GM12865 (cell line): ENCODE data around the gene ITGB7.

Experiments
- DNase-seq: peaks from one replicate; pipeline ENCODE4 v3.0.0; 2010; ENCODE audit warnings: low read depth
- H3K4me3 ChIP-seq: 2 replicates; pipeline ENCODE4 v1.5.1; 2011; ENCODE audit warnings: mild to moderate bottlenecking, low read depth, low read length, control low read depth
- TF ChIP-seq, protein P1 (sequence below): IDR thresholded peaks from 2 replicates; pipeline ENCODE4 v1.5.1; 2011; ENCODE audit warnings: low read length, control low read depth, low read depth, inconsistent platforms; ENCODE audit not compliant: insufficient read depth; ENCODE audit errors: missing control alignments

ITGB7 gene

DNA sequence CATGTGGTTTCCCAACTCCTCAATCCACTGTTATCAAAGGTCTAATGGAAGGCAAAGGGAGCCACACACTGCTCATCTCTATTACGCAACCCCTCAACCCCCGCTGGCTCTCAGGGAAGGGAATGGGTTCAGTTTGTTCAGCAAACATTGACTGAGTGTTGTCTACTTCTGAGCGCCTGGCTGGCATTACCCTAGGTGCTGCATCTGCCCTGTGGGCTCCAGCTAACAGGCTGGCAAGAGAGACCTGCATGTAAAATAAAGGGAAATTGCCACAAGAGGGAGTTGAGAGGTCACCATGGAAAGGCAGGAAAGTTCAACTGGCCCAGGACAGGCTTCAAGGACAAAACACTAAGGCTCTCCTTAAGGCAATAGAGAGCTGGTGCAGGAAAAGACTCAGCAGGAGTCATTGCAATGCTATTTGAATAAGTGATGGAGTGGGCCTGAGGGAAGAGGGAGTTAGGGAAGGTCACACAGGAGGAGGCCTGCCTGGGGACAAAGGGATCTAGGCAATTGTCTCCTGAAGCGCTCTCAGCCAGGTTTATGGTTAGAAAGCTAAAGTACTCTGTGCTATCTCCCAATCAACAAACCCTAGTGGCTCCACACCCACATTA is 32.1 kb downstream of the ITGB7 start:
- no peak for DNase-seq
- TF ChIP-seq, protein P1, sequence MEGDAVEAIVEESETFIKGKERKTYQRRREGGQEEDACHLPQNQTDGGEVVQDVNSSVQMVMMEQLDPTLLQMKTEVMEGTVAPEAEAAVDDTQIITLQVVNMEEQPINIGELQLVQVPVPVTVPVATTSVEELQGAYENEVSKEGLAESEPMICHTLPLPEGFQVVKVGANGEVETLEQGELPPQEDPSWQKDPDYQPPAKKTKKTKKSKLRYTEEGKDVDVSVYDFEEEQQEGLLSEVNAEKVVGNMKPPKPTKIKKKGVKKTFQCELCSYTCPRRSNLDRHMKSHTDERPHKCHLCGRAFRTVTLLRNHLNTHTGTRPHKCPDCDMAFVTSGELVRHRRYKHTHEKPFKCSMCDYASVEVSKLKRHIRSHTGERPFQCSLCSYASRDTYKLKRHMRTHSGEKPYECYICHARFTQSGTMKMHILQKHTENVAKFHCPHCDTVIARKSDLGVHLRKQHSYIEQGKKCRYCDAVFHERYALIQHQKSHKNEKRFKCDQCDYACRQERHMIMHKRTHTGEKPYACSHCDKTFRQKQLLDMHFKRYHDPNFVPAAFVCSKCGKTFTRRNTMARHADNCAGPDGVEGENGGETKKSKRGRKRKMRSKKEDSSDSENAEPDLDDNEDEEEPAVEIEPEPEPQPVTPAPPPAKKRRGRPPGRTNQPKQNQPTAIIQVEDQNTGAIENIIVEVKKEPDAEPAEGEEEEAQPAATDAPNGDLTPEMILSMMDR: peak; percentile 12
- H3K4me3 ChIP-seq: no peak overlapping the region

GRCh38 chr12:53173085-53173715 is 33.9 kb downstream of the ITGB7 start:
- DNase-seq: no peak
- H3K4me3 ChIP-seq: no peak overlapping the region
- TF ChIP-seq, protein P1: no peak

DNA sequence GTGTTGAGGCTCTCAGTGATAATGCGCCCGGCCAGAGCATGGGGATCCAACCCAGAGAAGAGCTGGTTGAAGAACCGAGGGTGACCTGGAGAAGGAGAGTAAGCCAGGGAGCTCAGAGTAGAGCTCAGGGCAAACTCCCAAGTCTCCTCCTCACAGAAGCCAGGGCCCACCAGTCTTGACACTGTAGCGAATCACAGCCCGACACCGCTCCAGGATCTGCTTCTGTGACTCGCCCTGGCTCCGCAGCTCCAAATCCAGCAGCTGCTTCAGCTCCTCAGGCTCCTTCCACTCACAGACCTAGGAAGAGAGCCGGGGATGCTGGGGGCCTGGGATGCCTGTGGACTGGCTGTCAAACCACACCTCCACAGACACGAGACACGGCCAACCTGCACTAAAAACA is 34.7 kb downstream of the ITGB7 start:
- DNase-seq: no peak

DNA sequence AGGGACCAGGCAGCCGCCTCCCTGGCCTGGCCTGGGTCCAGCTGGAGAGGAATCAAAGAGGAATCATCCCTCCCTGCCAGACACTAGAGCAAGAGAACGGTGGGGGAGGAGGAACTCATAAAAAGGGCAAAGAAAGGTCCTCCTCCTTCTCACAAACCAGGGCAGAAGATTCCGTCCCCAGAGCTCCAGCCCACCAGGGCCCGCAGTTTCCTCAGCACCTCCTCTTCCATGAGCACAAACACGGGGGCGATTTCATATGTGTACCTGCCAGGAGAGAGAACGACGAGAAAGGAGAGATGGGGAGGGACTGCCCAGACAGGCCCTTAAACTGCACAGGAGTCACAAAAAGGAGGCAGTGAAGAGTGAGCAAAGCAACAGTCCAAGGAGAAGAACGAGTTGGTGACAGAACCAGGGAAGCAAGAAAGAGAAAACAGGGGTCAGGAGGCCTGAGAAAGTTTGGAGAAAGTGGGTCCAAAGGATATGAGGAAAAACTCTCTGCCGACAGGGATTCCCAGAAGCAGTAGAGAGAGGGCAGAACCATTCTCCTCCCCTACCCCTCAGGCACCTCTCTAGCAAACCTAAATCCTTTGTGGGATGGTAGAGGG is 35.2 kb downstream of the ITGB7 start:
- TF ChIP-seq, protein P1: no peak
- H3K4me3 ChIP-seq: no peak overlapping the region
- DNase-seq: no peak

More for the DNA sequence above, 34.7 kb downstream of the ITGB7 start:
- H3K4me3 ChIP-seq: no peak overlapping the region
- TF ChIP-seq, protein P1: no peak

GRCh38 chr12:53170876-53171724 is 36.0 kb downstream of the ITGB7 start:
- DNase-seq: no peak
- no peak overlapping the region for H3K4me3 ChIP-seq
- TF ChIP-seq, protein P1: no peak

- no peak for DNase-seq
- TF ChIP-seq, protein P1: no peak
These were observed 36.8 kb downstream of the ITGB7 start for GRCh38 chr12:53170215-53170614.

More at GRCh38 chr12:53170215-53170614, 36.8 kb downstream of the ITGB7 start:
- H3K4me3 ChIP-seq: no peak overlapping the region
